Inflammatory macrophage (primary cell): ENCODE measurements around the gene UBTD2.
A peak's percentile ranks its signal among the peaks of the same experiment; 100 is the strongest.
"Not testable (repeated sequence)": the region's sequence is repeated elsewhere in the genome, so short reads cannot be mapped to it uniquely, and the experiment has no call there.

Experiments used
- DNase-seq, 2 donors: peaks; one replicate each; pipeline ENCODE4 v3.0.0-alpha.2; 2020 to 2022

UBTD2 gene

DNA sequence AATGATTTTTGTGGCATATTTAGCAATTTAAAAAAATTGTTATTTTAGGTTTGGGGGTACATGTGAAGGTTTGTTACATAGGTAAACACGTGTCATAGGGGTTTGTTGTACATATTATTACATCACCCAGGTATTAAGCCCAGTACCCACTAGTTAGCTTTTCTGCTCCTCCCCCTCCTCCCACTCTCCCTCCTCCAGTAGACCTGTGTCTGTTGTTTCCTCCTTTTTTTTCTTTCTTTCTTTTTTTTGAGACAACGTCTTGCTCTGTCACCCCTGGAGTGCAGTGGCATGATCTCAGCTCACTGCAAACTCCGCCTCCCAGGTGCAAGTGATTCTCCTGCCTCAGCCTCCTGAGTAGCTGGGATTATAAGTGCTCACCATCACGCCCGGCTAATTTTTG is 8.3 kb upstream of the UBTD2 start:
- not testable (repeated sequence) for DNase-seq

DNA sequence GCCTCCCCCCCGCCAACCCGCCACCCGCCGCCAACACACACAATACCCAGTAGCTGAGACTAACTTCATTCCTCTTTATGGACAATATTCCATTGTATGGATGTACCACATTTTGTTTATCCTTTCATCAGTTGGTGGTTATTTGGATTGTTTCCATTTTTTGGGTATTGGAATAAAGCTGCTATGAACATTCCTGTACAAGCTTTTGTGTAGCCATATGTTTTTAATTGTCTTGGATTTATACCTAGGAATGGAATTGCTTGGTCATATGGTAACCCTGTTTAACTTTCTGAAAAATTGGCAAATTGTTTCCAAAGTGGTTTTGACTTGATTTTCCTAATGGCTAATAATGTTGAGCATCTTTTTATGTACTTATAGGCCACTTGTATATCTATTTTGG is 4.9 kb upstream of the UBTD2 start:
- no peak for DNase-seq

DNA sequence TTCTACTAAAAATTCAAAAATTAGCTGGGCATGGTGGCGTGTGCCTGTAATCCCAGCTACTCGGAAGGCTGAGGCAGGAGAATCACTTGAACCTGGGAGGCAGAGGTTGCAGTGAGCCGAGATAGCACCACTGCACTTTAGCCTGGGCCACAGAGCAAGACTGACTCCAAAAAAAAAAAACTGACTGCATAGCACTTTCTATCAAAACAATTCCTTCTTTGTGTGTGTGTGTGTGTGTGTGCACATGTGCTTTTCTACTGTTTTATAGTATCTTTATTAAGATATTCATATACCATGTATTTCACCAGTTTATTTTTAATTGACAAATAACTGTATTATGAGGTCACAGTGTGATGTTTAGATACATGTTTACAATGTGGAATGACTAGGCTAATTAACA is 3.6 kb upstream of the UBTD2 start:
- DNase-seq: not testable (repeated sequence)

DNA sequence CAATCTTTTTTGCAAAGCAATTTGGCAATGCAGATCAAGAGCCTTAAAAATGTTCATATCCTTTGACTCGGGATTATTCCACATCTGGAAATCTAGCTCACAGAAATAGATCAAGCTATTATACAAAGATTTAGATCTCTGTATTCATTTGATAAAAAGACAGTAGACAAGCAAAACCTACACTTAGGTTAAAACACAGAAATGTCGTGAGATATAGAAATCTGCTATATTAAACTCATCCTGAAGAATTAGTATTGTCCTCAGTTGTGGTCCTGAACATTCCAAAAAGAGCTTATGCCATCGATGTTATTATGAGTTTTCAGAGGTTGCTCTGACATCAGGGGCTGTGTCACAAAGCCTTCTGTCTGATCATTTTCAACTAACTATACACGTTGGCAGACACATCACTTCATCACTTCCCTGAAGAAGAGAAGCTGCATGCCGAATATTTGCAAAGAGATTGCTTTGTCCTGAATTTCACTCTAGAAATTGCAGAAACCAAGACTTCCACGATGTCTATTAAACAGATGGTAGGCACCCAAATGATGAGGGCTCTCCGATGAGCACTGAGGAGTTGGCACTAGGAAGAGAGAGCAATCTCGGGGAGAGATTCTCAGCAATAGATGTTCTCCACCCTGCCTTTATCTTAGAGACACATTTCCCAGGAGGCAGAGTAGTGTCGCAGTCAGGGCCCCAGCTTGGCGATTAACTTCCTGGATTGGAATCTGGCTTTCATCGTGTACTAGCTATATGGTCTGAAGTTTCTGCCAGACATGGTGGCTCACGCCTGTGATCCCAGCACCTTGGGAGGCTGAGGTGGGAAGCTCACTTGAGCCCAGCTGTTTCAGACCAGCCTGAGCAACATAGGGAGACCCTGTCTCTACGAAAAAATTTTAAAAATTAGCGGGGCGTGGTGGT is 1.9 kb upstream of the UBTD2 start:
- DNase-seq: no peak

DNA sequence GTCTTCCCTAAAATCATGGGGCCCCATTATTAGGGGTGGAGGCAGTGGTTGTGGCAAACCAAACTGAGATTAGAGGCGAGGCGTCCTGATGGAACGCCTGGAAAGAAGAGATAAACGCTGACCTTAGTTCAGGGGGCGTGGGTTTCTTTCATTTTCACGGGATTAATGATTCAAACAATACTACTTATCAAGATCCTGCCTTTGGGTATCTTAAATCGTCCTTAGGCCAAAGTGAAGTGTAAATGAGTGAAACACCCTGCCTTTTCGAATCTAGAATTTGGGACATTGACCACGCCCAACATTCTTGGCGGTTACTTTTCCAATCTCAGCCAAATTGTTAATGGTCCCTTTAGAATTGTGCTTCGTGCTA is 1.0 kb upstream of the UBTD2 start:
- peak in 1 of 2 donors; percentile 25 for DNase-seq

DNA sequence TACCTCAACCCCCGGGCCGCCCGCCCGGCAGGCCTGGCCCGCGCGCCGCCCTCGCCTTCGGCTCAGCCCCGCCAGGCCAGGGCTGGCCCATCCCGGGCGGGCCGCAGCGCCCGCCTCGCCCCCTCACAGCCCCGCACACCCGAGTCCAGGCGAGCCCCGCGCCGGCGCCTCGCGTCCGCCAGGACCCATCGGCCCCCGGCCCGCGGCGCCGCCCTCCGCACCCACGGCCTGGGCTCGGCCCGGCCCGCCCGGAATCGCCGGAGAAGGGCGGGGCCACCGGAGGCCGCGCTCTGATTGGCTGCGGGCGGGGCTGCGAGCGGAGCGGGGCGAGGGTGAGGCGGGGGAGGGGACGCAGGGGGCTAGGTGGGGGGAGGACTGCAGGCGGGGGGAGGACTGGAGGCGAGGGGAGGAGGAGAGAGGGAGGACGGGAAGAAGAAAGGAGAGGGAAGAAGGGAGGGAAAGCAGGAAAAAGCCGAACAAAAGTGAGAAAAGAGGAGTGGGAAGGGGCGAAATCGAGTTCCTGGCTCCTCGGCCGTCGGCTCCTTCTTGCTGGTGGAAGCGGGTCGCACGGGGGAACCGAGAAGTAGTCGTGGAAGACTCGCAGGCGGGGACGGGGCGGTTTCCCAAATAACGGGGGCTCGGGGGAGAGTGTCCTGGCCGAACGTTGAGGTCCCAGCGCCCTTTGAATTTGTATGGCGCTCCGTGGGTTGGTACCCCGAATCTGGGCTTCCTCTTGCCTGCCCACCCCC is 472 bp upstream of the UBTD2 start:
- peak; percentile 72 to 87 for DNase-seq

DNA sequence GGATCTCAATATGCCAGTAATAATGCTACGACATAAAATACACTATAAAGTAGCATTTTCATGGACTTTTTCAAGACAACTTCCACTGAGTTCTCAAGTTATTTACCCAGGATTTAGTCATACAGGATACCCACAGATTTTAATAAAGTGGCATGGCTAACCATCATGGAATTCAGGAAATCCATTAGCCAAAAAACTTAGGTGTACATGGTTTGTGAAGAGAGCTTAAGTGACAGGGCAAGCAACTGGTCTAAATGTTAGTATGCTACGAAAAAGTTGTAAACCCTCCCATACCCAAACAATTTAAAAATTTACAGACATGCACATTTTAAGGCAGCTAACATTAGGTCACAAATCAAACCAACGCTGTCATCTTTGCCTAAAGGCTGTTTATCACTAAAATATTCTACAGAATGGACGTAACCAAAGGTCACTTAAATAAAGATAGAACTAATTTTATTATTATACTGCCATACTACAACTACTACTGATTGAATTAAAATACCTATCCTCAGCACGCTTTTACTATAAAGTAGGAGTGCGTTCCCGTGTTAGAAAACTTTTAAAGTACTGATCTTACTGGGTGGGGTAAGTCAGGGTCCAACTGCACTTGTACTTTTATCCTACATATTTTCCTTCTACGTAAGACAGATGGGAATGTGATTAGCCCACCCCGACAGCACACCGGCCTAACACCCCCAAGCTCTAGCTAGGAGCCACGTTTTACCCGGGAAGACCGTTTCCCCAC is 1.1 kb downstream of the UBTD2 start:
- DNase-seq: no peak

DNA sequence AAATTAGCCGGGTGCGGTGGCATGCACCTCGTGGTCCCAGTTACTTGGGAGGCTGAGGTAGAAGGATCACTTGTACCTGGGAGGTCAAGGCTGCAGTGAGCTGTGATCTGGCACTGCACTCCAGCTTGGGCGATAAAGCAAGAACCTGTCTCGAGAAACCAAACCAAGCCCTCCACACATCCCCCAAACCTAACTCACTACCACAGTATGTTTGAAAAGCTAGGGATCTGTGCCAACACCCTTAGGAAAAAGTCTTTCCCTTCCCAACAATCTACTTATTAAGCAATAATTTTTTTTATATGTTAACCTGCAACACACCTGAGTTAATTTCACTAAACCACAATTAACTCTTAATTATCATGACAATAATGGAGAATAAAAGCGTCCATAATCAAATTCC is 2.2 kb downstream of the UBTD2 start:
- no peak for DNase-seq

DNA sequence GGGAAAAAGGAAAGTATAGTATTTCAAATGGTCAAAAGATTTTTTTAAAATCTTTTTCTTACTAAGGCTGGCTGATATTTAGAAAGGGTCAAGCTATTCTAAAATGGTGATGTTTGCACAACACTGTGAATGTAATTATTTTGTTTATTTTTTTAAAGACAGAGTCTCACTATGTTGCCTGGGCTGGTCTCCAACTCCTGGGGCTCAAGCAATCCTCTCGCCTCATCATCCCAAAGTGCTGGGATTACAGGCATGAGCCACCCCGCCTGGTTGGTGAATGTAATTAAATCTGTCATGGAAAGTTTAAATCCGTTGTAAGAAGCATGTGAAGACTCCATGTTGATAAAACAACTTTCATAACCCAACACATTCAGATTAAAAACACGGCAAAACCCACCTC is 2.6 kb downstream of the UBTD2 start:
- DNase-seq: no peak

DNA sequence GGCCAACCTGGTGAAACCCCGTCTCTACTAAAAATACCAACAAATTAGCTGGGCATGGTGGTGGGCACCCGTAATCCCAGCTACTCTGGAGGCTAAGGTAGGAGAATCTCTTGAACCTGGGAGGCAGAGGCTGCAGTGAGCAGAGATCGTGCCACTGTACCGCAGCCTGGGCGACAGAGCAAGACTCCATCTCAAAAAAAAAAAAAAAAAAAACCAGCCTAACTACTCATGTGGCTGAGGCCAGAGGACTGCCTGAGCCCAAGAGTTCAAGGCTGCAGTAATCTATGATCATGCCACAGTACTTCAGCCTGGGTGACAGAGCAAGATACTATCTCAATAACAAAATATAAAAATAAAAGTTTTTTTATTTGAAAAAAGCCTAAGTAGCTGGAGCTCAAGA is 3.2 kb downstream of the UBTD2 start:
- no peak for DNase-seq

DNA sequence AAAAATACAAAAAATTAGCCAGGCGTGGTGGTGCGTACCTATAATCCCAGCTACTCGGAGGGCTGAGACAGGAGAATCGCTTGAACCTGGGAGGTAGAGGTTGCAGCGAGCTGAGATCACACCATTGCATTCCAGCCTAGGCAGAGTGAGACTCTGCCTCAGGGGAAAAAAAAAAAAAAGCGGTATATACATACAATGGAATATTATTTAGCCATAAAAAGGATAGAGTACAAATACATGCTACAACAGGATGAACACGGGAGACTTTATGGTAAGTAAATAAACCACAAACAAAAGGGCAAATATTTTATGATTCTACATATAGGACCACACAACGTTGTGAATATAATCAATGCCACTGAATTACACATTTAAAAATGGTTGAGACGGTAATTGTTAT is 5.2 kb downstream of the UBTD2 start:
- DNase-seq: no peak

DNA sequence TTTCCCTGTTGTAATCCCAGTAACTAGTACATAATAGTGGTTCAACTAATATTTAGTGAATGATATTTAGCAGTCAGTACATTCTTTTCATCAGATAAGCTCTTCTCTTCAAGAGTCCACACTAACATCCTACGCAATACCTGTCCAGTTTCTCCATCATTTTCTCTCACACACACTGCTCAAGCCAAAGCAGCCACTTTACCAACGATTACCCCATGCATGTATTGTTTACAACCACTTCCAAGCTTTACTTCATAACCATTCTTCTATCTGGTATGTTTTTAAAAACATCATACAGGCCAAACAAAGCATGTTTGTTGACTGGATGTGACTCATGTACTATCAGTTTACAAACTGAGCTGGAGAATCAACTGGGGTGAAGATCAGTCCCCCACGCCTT is 7.3 kb downstream of the UBTD2 start:
- no peak for DNase-seq

DNA sequence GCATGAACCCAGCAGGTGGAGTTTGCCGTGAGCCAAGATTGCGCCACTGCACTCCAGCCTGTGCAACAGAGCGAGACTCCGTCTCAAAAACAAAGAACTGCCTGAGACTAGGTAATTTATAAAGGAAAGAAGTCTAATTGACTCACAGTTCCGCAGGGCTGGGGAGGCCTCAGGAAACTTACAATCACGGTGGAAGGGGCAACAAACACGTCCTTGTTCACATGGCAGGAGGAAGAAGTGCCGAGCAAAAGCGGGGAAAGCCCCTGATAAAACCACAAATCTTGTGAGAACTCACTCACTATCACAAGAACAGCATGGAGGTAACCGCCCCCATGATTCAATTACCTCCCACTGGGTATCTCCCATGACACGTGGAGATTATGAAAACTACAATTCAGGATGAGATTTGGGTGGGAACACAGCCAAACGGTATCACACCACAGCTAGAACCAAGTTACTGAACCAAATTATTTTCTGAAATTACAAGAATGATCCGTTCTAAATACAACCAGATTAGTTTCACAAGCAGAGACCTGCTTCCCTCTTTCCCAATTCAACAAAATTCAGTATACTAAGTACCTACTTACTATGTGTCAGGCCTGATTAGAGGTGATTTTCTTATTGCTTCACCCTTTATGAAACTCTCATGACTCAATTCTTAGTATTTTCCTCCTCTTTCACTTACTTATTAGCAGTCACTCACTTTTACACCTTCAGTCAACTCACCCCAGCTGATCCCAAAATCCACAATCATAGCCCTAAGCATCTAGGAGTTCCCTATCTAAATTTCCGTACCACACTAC is 8.4 kb downstream of the UBTD2 start:
- DNase-seq: peak; percentile 80 to 85

DNA sequence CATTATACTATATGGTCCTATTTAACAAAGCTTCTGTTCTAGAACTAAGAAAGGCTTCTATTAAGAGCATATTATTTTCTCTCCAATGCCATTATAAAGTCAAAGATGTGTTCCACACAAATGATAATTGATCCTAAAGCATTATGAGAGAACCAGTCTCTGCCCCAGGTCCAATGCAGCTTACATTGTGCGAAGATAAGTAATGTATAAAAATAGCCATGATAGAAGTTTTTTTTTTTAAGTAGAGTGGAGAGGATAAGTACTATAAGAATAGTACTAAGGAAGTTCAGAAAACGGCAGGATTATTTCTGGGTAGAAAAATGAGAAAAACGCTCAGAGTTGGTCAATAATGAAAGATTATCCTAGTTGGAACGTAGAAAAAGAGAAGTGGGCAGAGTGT is 15.6 kb downstream of the UBTD2 start:
- no peak for DNase-seq

DNA sequence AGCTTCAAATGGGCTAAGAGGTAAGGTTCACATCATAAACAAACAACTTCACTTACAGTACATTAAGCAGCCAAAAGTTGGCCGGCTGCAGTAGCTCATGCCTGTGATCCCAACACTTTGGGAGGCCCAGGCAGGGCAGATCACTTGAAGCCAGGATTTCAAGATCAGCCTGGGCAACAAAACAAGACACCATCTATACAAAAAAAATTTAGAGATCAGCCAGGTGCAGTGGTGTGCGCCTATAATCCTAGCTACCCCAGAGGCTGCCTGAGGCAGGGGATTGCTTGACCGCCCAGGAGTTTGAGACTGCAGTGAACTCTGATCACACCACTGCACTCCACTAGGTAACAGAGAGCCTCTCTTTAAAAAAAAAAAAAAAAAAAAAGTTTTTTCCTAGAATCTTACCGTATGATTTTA is 16.9 kb downstream of the UBTD2 start:
- no peak for DNase-seq

DNA sequence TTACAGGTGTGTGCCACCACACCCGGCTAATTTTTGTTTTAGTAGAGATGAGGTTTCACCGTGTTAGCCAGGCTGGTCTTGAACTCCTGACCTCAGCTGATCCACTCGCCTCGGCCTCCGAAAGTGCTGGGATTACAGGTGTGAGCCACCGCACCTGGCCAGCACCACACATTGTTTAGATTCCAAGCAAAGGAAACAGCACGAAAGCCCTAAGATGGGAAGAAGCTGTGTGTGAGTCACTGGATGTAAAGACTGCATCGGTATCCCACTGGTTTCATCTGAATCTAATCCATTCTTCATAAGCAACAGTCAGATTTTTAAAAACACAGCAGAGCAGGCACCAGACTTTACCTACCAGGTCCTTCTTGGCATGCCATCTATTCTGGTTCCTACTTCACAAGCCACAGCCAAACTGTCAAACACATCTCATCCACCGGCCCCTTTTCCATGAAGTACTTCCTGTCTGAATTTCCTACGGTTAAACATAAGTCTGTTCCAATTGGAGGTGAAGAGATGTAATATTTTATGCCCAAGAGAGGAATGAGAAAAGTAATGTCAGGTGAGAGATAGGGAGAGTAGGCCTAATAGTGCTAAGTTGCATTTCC is 17.4 kb downstream of the UBTD2 start:
- DNase-seq: no peak

DNA sequence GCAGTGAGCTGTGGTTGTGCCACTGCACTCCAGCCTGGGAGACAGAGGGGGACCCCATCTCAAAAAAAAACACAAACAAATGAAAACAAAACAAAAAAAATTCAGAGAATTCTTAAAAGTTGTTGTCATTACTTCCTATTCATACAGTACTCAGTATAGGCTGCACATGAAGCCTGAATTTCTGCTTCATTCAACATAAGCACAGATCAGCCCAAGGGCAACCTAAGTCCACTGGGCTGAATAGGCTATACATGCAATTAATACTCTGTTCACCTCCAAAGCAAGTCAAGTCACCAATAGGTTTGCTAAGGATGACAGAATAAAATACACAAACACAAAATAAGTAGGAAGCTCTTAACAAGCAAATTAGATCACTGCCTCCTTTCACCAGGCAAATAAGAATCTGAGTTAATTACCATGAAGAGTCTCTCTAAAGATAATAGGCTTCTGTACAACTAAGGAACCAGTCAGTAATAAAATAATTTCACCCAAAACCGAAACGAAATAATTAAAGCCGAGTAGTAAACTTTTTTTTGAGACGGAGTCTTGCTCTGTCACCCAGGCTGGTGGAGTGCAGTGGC is 18.7 kb downstream of the UBTD2 start:
- DNase-seq: no peak

DNA sequence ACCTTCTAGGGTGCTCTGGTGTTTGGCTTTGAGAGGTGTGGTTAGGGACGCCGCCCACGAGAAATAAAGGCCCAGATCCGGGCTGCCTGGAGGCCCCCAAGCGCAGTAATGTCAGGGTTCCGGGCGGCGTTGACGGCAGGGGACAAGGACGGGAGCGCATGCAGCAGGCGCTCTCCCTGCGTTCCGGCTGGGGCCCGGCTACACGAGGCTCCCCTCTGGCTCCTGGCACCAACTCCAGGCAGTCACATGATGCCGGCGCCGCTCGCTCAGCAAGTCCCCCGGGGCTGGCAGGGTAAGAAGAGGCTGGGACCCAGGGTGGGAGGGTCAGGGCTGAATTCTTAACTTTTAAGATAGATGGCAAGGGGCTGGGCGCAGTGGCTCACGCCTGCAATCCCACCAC is 28.1 kb downstream of the UBTD2 start:
- DNase-seq: no peak

DNA sequence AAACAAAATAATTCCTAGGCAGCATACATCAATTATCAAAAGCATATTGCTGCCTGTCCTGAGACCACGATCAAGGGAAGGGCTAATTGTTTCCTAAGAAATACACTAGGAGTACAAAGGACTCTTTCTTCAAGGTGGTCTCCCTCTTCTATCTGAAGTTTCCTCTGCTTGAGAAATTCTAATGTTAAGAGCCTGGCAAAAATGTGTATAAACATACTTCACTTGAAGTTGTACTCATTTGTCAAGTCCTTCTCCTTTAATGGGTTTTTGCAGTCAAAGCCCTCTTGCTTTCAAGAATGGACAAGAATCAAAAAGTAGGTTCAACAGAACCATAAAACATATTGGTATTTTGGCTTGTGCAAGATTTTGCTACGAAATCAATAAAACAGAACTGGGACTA is 31.1 kb downstream of the UBTD2 start:
- no peak for DNase-seq

DNA sequence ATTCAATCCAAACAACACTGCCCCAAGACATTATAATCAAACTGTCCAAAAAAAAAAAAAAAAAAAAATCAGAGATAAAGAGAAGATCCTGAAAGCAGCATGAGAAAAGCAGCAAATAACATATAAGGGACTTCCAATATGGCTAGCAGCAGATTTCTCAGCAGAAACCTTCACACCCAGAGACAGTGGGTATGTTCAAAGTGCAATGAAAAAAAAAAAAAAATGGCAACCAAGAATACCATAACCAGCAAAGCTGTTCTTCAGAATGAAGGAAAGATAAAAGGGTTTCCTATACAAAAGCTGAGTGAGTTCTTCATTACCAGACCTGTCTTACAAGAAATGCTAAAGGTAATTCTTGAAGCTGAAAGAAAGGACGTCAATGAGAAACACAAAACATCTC is 32.1 kb downstream of the UBTD2 start:
- no peak for DNase-seq

DNA sequence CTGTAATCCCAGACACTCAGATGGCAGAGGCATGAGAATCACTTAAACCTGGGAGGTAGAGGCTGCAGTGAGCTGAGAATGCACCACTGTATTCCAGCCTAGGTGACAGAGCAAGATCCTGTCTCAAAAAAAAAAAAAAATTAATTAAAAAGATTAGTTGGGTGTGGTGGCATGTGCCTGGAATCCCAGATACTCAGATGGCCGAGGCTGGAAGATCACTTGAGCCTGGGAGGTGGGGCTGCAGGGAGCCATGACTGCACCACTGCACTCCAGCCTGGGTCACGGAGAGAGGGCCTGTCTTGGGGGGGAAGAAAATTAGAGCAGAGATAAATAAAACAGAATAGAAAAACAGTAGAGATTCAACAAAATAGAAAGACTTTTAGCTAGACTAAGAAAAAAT is 34.9 kb downstream of the UBTD2 start:
- no peak for DNase-seq

DNA sequence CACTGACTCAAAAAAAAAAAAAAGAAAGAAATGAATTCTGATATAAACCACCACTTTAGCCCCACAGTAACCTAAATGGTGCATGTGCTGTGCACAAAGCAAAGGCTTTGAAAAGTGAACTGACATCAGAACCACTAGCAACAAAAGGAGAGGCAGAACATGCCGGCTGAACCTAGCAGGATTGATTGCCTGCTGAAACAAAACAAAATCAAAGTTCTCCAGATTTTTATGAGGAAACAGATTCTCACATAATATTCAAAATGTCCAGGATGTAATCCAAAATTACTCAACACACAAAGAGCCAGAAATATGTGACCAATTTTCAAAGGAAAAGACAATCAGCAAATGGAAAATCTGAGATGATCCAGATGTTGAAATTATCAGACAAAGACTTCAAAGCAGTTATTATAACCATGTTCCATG is 37.9 kb downstream of the UBTD2 start:
- no peak for DNase-seq
